KBM-7 (cell line): ENCODE measurements around the gene NR4A1.

Experiments used
- DNase-seq: peaks from one replicate; pipeline ENCODE4 v3.0.0-alpha.2; 2015
- in situ Hi-C: fragments of 300-500 bp; cut with MboI; formaldehyde crosslinking; loops from 2 replicates; pipeline ENCODE4 v1.14.3; 2020; ENCODE audit warnings: low sequenced_read_pairs, low pct_unique_long_range_greater_than_20kb, mixed read lengths

Gene NR4A1

GRCh38 chr12:52054833-52055730 lies 3.8 kb downstream of the NR4A1 start:
- DNase-seq = no peak
- in situ Hi-C loops = no loop called here

GRCh38 chr12:52055731-52056711 lies 4.8 kb downstream of the NR4A1 start:
- no peak for DNase-seq
- in situ Hi-C loops = no loop called here

- DNase-seq = no peak
- in situ Hi-C loops = no loop called here
Observed at GRCh38 chr12:52056801-52057637, 5.8 kb downstream of the NR4A1 start.

GRCh38 chr12:52057638-52058576 lies 6.7 kb downstream of the NR4A1 start:
- DNase-seq = no peak
- in situ Hi-C loops = no loop called here

- in situ Hi-C loops = no loop called here
- DNase-seq = no peak
Observed at GRCh38 chr12:52058631-52059361, 7.6 kb downstream of the NR4A1 start.

GRCh38 chr12:52059582-52060497 lies 8.6 kb downstream of the NR4A1 start:
- no peak for DNase-seq

GRCh38 chr12:52060498-52061177 lies 9.4 kb downstream of the NR4A1 start:
- DNase-seq = no peak

More at GRCh38 chr12:52059582-52060497, 8.6 kb downstream of the NR4A1 start:
- in situ Hi-C loops = no loop called here

GRCh38 chr12:52061470-52062166 lies 10.4 kb downstream of the NR4A1 start:
- in situ Hi-C loops = no loop called here
- DNase-seq = no peak

More at GRCh38 chr12:52060498-52061177, 9.4 kb downstream of the NR4A1 start:
- in situ Hi-C loops = no loop called here

- DNase-seq = no peak
- in situ Hi-C loops = no loop called here
Observed at GRCh38 chr12:52062167-52063081, 11.2 kb downstream of the NR4A1 start.

GRCh38 chr12:52063082-52063924 lies 12.1 kb downstream of the NR4A1 start:
- in situ Hi-C loops = no loop called here
- no peak for DNase-seq

GRCh38 chr12:52063981-52064649 lies 12.9 kb downstream of the NR4A1 start:
- no peak for DNase-seq
- in situ Hi-C loops = no loop called here

GRCh38 chr12:52066346-52067080 lies 15.3 kb downstream of the NR4A1 start:
- DNase-seq = no peak
- in situ Hi-C loops = no loop called here

- DNase-seq = no peak
- in situ Hi-C loops = no loop called here
Observed at GRCh38 chr12:52067081-52067374, 15.8 kb downstream of the NR4A1 start.
